Activated T-helper 2 cell treated with anti-CD3 and anti-CD28 coated beads, Interferon-gamma antibody, Interleukin-2, Interleukin-4, amounts not matched to agents 10 μg/mL and 5 μg/mL and 100 μg/mL, durations not matched to agents 14 hours and 24 hours and 36 hours (primary cell): ENCODE measurements around the gene FOCAD. TPM values are rescaled to one million over a fixed set of nuclear protein-coding genes. Genes with fewer than 3 reads are reported as not detected.
"Not testable (repeated sequence)": the region's sequence is repeated elsewhere in the genome, so short reads cannot be mapped to it uniquely, and the experiment has no call there.

Experiments used
- DNase-seq: peaks from one replicate; pipeline ENCODE4 v3.0.0; 2021; ENCODE audit warnings: low spot score
- H3K27ac Mint-ChIP-seq: one replicate; pipeline ENCODE4 v1.8.0; 2021; ENCODE audit warnings: mixed read lengths
- H3K27me3 Mint-ChIP-seq: one replicate; pipeline ENCODE4 v1.8.0; 2021; ENCODE audit warnings: low read depth, mixed read lengths
- H3K36me3 Mint-ChIP-seq: one replicate; pipeline ENCODE4 v1.8.0; 2021; ENCODE audit warnings: low read depth, mixed read lengths
- H3K4me1 Mint-ChIP-seq: one replicate; pipeline ENCODE4 v1.8.0; 2021; ENCODE audit warnings: low read depth, mixed read lengths
- H3K4me3 Mint-ChIP-seq: one replicate; pipeline ENCODE4 v1.8.0; 2021; ENCODE audit warnings: low read depth, mild to moderate bottlenecking, moderate library complexity, mixed read lengths
- H3K9me3 Mint-ChIP-seq: one replicate; pipeline ENCODE4 v1.8.0; 2021; ENCODE audit warnings: mixed read lengths
- intact Hi-C: fragments of 100-400 bp; cut with micrococcal nuclease; formaldehyde crosslinking; loops from one replicate; pipeline ENCODE4 v1.15.1; 2023
- total RNA-seq: library from RNA; stranded (reverse); gene quantifications from 2 replicates; pipeline ENCODE4 v1.2.3, GENCODE V29; 2022

Gene FOCAD
- total RNA-seq, 1 donor from 2014 or later, result 36.0 TPM

DNA sequence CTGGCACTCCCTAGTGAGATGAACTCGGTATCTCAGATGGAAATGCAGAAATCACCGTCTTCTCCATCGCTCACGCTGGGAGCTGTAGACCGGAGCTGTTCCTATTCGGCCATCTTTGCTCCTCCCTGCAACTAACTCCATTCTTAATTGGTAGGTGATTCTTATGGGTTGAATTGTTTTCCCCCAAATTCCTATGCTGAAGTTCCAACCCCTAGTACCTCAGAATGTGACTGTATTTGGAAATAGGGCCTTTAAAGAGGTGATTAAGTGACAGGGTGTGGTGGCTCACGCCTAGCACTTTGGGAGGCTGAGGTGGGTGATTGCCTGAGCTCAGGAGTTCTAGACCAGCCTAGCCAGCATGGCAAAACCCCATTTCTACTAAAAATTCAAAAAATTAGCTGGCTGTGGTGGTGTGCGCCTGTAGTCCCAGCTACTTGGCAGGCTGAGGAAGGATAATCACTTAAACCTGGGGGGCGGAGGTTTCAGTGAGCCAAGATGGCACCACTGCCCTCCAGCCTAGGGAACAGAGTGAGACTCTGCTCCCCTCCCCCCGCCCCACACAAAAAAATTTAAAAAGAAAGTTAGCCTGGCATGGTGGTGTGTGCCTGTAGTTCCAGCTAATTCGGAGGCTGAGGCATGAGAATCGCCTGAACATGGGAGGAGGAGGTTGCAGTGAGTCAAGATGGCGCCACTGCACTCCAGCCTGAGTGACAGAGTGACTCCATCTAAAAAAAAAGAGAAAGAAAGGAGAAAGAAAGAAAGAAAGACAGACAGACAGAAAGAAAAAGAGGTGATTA, 25.2 kb upstream of the FOCAD start:
- Mint-ChIP-seq H3K4me1 (peaks cover 1% of the 10 kb centered on the region), H3K9me3 (no peaks in the 10 kb centered on the region), H3K36me3 (no peaks in the 10 kb centered on the region), H3K27ac (peak overlapping the region; percentile 69), H3K4me3 (no peak overlapping the region), H3K27me3 (peaks cover 7% of the 10 kb centered on the region)
- no peak for DNase-seq
- intact Hi-C loops, result loop anchor here (2.0 kb wide), 1 partner anchor 24 kb away; no protein-coding TSS in a partner anchor

DNA sequence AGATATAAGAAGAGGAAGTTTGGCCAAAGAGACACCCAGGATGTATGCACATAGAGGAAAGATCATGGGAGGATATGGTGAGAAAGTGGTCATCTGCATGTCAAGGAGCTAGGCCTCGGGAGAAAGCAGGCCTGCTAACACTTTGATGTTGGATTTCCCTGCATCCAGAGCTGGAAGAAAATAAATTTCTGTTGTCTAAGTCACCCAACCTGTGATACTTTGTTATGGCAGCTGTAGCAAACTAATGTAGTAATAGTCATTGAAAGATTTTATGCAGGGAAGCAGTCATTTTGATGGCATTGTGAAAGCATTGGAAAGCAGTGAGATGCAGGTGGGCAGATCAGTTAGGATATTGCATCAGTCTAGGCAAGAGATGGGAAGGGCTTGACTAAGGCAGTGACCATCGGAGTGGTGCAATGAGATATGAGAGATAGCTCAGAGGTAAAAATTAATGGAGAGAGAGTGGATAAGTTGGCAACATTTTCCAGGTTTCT, 24.5 kb upstream of the FOCAD start:
- H3K36me3 Mint-ChIP-seq, result no peaks in the 10 kb centered on the region
- peaks cover 1% of the 10 kb centered on the region for H3K4me1 Mint-ChIP-seq
- H3K27ac Mint-ChIP-seq, result no peak overlapping the region

DNA sequence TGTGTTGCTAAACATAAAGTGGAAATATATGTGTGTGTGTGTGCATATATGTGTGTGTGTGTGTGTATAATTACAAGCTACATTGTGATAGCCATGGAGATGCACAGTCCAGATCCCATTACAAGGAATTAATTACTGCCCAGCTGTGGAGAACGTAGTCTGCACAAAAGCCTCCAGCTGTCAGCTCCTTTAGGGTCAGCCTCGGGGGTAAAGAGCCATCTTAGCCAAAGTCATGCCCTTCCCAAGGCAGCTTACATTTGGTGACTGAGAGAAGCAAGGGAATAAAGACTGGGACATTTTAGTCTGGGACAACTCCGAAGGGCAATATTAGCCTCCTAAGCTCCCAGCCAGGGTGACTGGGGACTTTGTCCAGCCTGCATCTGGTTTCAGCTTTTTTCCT, 21.9 kb upstream of the FOCAD start:
- intact Hi-C loops, result no loop called here
- H3K27ac Mint-ChIP-seq, result no peak overlapping the region
- no peak overlapping the region for H3K4me3 Mint-ChIP-seq
- DNase-seq, result no peak
- no peaks in the 10 kb centered on the region for H3K36me3 Mint-ChIP-seq
- H3K4me1 Mint-ChIP-seq, result peaks cover 1% of the 10 kb centered on the region
- no peaks in the 10 kb centered on the region for H3K9me3 Mint-ChIP-seq
- H3K27me3 Mint-ChIP-seq, result peaks cover 6% of the 10 kb centered on the region

More for the DNA sequence above, 24.5 kb upstream of the FOCAD start:
- Mint-ChIP-seq H3K9me3 (no peaks in the 10 kb centered on the region), H3K27me3 (peaks cover 7% of the 10 kb centered on the region), H3K4me3 (no peak overlapping the region)
- DNase-seq, result no peak
- intact Hi-C loops, result loop anchor here (2.0 kb wide), 1 partner anchor 23 kb away; no protein-coding TSS in a partner anchor

DNA sequence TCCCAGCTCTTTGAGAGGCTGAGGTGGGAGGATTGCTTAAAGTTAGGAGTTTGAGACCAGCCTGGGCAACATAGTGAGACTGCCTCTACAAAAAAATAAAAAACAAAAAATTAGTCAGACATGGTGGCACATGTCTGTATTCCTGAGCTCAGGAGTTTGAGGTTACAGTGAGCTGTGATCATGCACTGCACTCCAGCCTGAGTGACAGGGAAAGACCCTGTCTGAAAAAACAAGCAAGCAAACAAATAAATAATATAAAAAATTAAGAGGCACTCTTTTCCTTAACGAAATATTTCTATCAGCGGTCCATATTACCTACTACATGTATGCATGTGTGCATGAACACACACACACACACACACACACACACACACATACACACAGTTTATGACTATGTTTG, 20.9 kb upstream of the FOCAD start:
- intact Hi-C loops, result no loop called here
- no peak overlapping the region for H3K27ac Mint-ChIP-seq
- DNase-seq, result no peak
- H3K4me3 Mint-ChIP-seq, result no peak overlapping the region
- H3K9me3 Mint-ChIP-seq, result no peaks in the 10 kb centered on the region
- peaks cover 10% of the 10 kb centered on the region for H3K27me3 Mint-ChIP-seq
- H3K4me1 Mint-ChIP-seq, result peaks cover 1% of the 10 kb centered on the region
- H3K36me3 Mint-ChIP-seq, result no peaks in the 10 kb centered on the region

DNA sequence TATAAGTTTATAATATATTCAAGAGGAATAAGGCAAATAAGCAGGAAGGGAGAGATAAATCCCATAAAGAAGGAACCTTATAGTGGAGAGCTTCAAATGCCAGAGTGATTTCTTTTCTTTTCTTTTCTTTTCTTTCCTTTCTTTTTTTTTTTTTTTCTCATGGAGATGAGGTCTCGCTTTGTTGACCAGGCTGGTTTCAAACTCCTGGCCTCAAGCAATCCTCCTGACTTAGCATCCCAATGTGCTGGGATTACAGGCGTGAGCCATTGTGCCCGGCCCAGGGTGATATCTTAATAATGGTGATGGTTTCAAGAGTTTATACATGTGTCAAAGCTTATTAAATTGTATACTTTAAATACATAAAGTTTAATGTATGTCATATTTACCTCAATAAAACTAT, 19.6 kb upstream of the FOCAD start:
- Mint-ChIP-seq H3K36me3 (no peaks in the 10 kb centered on the region), H3K27me3 (peaks cover 10% of the 10 kb centered on the region), H3K4me1 (peaks cover 1% of the 10 kb centered on the region), H3K27ac (no peak overlapping the region), H3K4me3 (no peak overlapping the region), H3K9me3 (no peaks in the 10 kb centered on the region)
- intact Hi-C loops, result no loop called here
- no peak for DNase-seq

DNA sequence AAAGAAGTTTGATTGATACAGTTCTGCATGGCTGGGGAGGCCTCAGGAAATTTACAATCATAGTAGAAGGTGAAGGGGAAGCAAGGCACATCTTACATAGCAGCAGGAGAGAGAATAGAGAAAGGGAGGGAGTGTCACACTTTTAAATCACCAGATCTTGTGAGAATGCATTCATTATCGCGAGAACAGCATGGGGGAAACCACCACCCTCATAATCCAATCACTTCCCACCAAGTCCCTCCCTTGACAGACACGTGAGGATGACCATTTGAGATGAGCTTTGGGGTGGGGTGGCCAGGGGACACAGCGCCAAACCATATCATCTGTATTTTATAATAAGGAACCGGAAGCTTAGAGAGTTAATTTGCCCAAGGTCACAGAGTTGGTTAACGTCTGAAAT, 13.7 kb upstream of the FOCAD start:
- no peaks in the 10 kb centered on the region for H3K36me3 Mint-ChIP-seq
- intact Hi-C loops, result no loop called here
- no peak for DNase-seq
- H3K4me3 Mint-ChIP-seq, result no peak overlapping the region
- H3K4me1 Mint-ChIP-seq, result no peaks in the 10 kb centered on the region
- no peak overlapping the region for H3K27ac Mint-ChIP-seq
- peaks cover 3% of the 10 kb centered on the region for H3K27me3 Mint-ChIP-seq
- no peaks in the 10 kb centered on the region for H3K9me3 Mint-ChIP-seq

DNA sequence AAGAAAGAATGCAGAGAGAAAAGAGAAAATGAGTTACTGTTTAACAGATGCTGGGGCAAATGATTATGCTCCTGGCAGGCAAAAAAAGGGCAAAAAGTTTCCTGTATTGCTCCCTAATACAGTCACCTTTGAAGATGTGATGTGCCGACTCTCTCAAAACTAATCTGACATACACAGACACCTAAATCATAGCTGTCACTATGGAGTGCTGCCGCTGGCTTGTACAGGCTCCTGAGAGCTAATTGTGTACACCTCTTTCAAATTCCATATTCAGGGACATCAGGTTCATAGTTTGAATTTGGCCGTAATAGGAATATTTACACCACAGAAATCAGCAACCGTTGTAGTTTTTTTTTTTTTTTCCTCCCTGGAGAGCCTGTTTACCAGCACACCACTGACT, 12.4 kb upstream of the FOCAD start:
- Mint-ChIP-seq H3K4me3 (no peak overlapping the region), H3K27me3 (peaks cover 6% of the 10 kb centered on the region), H3K36me3 (no peaks in the 10 kb centered on the region), H3K27ac (no peak overlapping the region), H3K4me1 (no peaks in the 10 kb centered on the region), H3K9me3 (no peaks in the 10 kb centered on the region)
- intact Hi-C loops, result no loop called here
- no peak for DNase-seq

DNA sequence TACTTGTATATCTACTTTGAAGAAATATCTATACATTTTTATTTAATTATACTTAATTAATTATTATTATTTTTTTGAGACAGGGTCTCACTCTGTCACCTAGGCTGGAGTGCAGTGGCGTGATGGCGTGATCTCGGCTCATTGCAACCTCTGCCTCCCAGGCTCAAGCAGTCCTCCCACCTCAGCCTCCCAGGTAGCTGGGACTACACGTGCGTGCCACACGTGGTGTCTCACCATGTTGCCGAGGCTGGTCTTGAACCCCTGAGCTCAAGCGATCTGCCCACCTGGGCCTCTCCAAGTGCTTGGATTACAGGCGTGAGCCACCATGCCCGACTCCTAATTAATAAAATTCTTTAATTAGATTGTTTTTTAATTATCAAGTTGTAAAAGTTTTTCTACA, 10.5 kb upstream of the FOCAD start:
- H3K4me1 Mint-ChIP-seq, H3K36me3 Mint-ChIP-seq, H3K27ac Mint-ChIP-seq, H3K4me3 Mint-ChIP-seq, H3K9me3 Mint-ChIP-seq, DNase-seq, intact Hi-C loops, H3K27me3 Mint-ChIP-seq: not testable (repeated sequence)

DNA sequence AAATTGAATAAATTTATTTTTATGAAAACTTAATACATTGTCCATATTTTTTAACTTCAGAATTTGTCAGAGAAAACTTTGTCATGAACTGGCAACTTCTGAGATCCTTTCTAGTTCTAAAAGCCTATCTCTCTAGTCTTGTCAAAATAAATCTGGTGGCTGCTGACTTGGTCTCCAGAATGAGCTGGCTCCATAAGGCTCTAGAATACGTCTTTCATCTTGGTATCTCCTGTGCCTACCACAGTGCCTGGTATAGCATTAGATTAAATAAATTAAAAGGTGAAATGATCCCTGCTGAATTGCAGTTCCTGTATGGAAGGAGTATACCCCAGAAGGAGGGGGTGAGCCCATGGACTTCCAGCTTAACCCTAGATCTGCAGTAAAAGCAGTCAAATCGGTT, 2.6 kb upstream of the FOCAD start:
- no peaks in the 10 kb centered on the region for H3K9me3 Mint-ChIP-seq
- no peak overlapping the region for H3K4me3 Mint-ChIP-seq
- H3K36me3 Mint-ChIP-seq, result no peaks in the 10 kb centered on the region

DNA sequence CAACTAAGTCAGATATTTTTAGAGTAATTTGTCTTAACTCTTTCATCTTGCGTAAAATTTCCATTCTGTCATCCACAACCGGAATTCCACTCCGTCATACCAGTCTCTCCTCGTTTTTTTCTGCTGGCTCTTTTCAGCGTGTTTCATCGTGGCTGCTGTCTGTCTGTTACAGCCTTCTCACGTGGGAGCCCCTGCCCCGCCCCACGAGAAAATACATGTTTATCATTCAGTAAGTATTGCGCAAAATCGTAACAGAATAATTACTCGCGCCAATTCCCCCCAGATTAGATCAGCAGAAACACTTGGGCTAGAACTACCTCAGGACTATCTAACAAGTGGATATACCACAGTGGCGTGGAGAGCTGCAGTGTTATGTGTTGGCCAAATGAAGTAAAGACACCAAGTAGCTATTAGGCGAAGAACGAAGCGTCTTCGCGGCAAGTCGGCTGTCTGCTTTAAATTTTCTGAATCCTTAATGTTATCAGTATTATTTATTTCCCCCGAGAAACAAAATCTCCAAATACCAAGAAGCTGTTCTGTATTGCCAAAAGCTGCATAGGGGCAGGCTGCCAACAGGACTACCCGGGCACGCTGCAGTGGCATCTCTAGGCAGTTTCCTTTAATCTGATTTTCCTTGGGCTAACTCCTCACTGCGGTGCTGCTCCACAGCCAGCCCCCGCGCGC, 566 bp upstream of the FOCAD start:
- Mint-ChIP-seq H3K9me3 (no peaks in the 10 kb centered on the region), H3K4me3 (peak overlapping the region; percentile 78), H3K27ac (peak overlapping the region; percentile 82), H3K36me3 (no peaks in the 10 kb centered on the region), H3K27me3 (no peaks in the 10 kb centered on the region), H3K4me1 (peaks cover 24% of the 10 kb centered on the region)
- intact Hi-C loops, result loop anchor here (1.0 to 5.0 kb wide), 8 partner anchors 25 to 686 kb away; partner anchors contain the start of gene HACD4
- DNase-seq, result peak; percentile 19

More for the DNA sequence above, 2.6 kb upstream of the FOCAD start:
- peaks cover 2% of the 10 kb centered on the region for H3K27me3 Mint-ChIP-seq
- intact Hi-C loops, result loop anchor here (5.0 kb wide), 3 partner anchors 246 to 684 kb away; partner anchors contain the start of gene HACD4
- peaks cover 21% of the 10 kb centered on the region for H3K4me1 Mint-ChIP-seq
- no peak for DNase-seq
- no peak overlapping the region for H3K27ac Mint-ChIP-seq

DNA sequence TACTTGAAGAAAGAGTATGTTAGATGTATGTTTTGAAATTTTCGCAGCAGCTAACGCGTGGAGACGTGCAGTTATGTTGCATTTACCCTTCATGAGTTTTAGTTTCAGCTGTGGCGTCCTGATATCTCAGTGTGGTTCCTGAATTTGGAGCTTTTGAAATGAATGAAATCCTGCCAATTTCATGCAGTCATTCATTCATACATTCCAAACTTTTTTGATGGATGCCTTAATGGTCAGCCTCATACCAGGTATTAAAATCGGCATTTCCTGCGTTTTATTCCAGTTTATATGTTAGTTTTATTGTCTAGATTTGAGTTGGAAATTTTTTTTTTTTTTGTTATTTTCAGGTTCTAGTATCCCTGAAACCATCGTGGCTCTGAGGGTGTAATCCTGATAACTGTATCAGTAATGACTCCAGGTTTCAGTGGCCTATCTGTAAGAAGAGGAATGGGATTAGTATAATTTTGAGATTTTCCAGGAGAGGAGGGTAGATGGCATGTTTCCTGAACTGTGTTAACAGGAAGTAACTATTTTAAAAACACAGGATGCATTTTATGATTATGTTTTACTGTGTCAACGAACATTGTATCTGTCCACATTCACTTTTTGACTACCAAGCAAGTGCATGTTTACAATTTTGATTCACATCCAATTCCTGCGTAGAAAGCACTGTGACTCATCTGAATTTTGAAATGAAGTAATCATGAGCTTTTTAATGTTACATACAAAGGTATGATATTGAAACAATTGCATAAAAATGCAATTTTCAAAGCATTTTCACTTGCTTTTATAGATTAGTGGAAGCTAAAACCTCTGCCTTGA, 1.0 kb downstream of the FOCAD start:
- Mint-ChIP-seq H3K4me1 (peaks cover 21% of the 10 kb centered on the region), H3K9me3 (no peaks in the 10 kb centered on the region), H3K27ac (peak overlapping the region; percentile 76), H3K4me3 (peak overlapping the region; percentile 87), H3K27me3 (no peaks in the 10 kb centered on the region), H3K36me3 (no peaks in the 10 kb centered on the region)
- DNase-seq, result no peak
- intact Hi-C loops, result loop anchor here (1.0 to 5.0 kb wide), 7 partner anchors 62 to 688 kb away; partner anchors contain the start of gene HACD4

DNA sequence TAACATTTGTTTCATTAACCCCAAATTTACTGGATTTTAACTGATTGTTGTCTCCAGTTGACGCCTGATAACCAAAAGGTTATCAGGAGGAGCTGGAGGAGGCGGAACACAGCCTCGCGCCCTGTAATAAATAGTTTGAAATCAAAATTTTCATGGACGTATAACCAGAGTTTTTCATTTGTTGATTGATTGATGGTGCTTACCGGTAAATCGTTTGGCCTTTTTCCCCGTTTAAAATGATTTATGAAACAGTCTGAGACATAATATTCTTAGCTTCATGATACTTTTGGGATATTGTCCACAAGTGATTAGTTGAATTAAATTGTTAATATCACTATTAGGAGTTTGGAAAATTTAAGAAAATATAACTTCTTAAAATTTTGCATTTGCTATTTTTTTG, 1.7 kb downstream of the FOCAD start:
- H3K4me3 Mint-ChIP-seq, result no peak overlapping the region
- H3K36me3 Mint-ChIP-seq, result no peaks in the 10 kb centered on the region
- H3K9me3 Mint-ChIP-seq, result no peaks in the 10 kb centered on the region
- H3K4me1 Mint-ChIP-seq, result peaks cover 21% of the 10 kb centered on the region
- no peak for DNase-seq
- H3K27me3 Mint-ChIP-seq, result no peaks in the 10 kb centered on the region
- intact Hi-C loops, result loop anchor here (2.0 kb wide), 3 partner anchors 127 to 477 kb away; no protein-coding TSS in a partner anchor
- no peak overlapping the region for H3K27ac Mint-ChIP-seq
